Adrenal gland (tissue), 12 donors: Measurements from ENCODE around the gene WDR70. TPM values are rescaled to one million over a fixed set of nuclear protein-coding genes. Genes with fewer than 3 reads are reported as not detected.

Experiments
- DNase-seq, 7 donors: peaks; one replicate each; pipeline ENCODE4 v3.0.0-alpha.2; 2019 to 2020
- H3K27ac ChIP-seq, 5 donors: fragments of 200-600 bp; sonication (generic) in 4 of 5; 1 replicate in 3 of 5; 2 replicates in 2 of 5; pipeline versions ENCODE4 v1.5.1 to v1.8.0; 2016 to 2020; ENCODE audit warnings: mild to moderate bottlenecking in 1 of 5
- H3K27me3 ChIP-seq: fragments of 200-600 bp; 2 replicates; pipeline ENCODE4 v1.8.0; 2021
- H3K36me3 ChIP-seq, 2 donors: fragments of 200-600 bp; replicated peaks in 1 of 2; 1 replicate in 1 of 2; 2 replicates in 1 of 2; pipeline versions ENCODE4 v1.5.1 to v1.8.0; 2018 to 2022
- H3K4me1 ChIP-seq, 2 donors: fragments of 200-600 bp; replicated peaks in 1 of 2; 1 replicate in 1 of 2; 2 replicates in 1 of 2; pipeline versions ENCODE4 v1.5.1 to v1.8.0; 2018 to 2021
- H3K4me3 ChIP-seq, 4 donors: fragments of 200-600 bp; sonication (generic) in 3 of 4; one replicate each; pipeline ENCODE4 v1.5.1; 2016 to 2018
- H3K9me3 ChIP-seq, 3 donors: fragments of 200-600 bp; sonication (generic) in 1 of 3; replicated peaks in 1 of 3; 1 replicate in 2 of 3; 2 replicates in 1 of 3; pipeline versions ENCODE4 v1.5.1 to v1.8.0; 2016 to 2021
- CTCF ChIP-seq, 6 experiments: fragments of 450-650 bp in 4 of 6; fragments of 200-600 bp in 2 of 6; sonication (generic) in 1 of 6; IDR thresholded peaks; 1 replicate in 5 of 6; 2 replicates in 1 of 6; pipeline versions ENCODE4 v1.5.1 to v1.8.0; 2016 to 2021; ENCODE audit warnings: antibody characterized with exemption in 6 of 6, mild to moderate bottlenecking in 2 of 6, moderate library complexity in 1 of 6
- POLR2A ChIP-seq, 2 donors: fragments of 450-650 bp; IDR thresholded peaks; one replicate each; pipeline ENCODE4 v1.6.1; 2017; ENCODE audit warnings: antibody characterized with exemption in 2 of 2, mild to moderate bottlenecking in 2 of 2, moderate library complexity in 1 of 2
- WGBS, 4 donors: extraction: QIAGEN DNeasy Blood & Tissue Kit in 2 of 4; methylation state at CpG; one replicate each; pipeline versions ENCODE4 v1.1.5 to v1.1.7; 2013 to 2017; 5-methylcytosine and 5-hydroxymethylcytosine counted together
- intact Hi-C, 2 donors: fragments of 100-400 bp; cut with DNase I; formaldehyde crosslinking; loops; one replicate each; pipeline versions ENCODE4 v1.14.1 to v1.15.0; 2022 to 2023
- polyA plus RNA-seq, 3 donors: library from polyadenylated mRNA; stranded (reverse); fragments of 200-250 nt in 2 of 3; fragments of 350-450 nt in 1 of 3; fragmentation: Illumina TruSeq in 1 of 3; extraction: RNeasy Lipid Tissue Mini Kit (QIAGEN cat#74804) in 1 of 3; gene quantifications; one replicate each; pipeline ENCODE4 v1.2.3, GENCODE V29; 2013 to 2014
- total RNA-seq, 9 donors: library from RNA; depleted of rRNA in 4 of 9; stranded (reverse); fragments of >200 nt in 4 of 9; fragments of 120-200 nt in 1 of 9; fragmentation: NEBNext Ultra II Directional in 1 of 9; extraction: Animal tissue kit (Norgen Biotek cat#: 25700) in 1 of 9; gene quantifications; one replicate each; pipeline versions ENCODE4 v1.1.0 to v1.2.4, GENCODE V29; 2013 to 2023
- donor health status: healthy with polysubstance abuse.
- donor health status: Bipolar disorder and iron deficiency.
- donor health status: DM: yes; HTN: yes; CAD: no.
- donor health status: DM: no; HTN: no; CAD: no.
- donor health status: DM: no; HTN: no; CAD: no.
- donor health status: DM: yes; HTN: yes; CAD: no.

The WDR70 gene
- total and polyA plus RNA-seq, 12 donors, result 9.2 to 42.6 (median 28.4) TPM

- Histone ChIP-seq H3K4me3 (no peak overlapping the region), H3K36me3 (no peaks in the 10 kb centered on the region), H3K27ac (no peak overlapping the region), H3K9me3 (no peaks in the 10 kb centered on the region), H3K4me1 (peaks cover 0 to 3% of the 10 kb centered on the region in 2 donors), H3K27me3 (no peaks in the 10 kb centered on the region)
- no peak for DNase-seq
- intact Hi-C loops, result no loop called here
- no peak for TF ChIP-seq POLR2A (IDR thresholded peaks at IDR 0.05)
- no peak for TF ChIP-seq CTCF (IDR thresholded peaks at IDR 0.05)
Observed at GRCh38 chr5:37568018-37568753, 189.1 kb downstream of the WDR70 start.

GRCh38 chr5:37568893-37569292 lies 189.8 kb downstream of the WDR70 start:
- no peak overlapping the region for H3K27ac ChIP-seq
- peaks cover 0 to 3% of the 10 kb centered on the region in 2 donors for H3K4me1 ChIP-seq
- no peaks in the 10 kb centered on the region for H3K9me3 ChIP-seq
- no peak overlapping the region for H3K4me3 ChIP-seq
- no peaks in the 10 kb centered on the region for H3K27me3 ChIP-seq
- intact Hi-C loops, result no loop called here
- H3K36me3 ChIP-seq, result no peaks in the 10 kb centered on the region
- TF ChIP-seq CTCF (IDR thresholded peaks at IDR 0.05), result no peak
- TF ChIP-seq POLR2A (IDR thresholded peaks at IDR 0.05), result no peak
- DNase-seq, result no peak

- Histone ChIP-seq H3K27ac (no peak overlapping the region), H3K36me3 (no peaks in the 10 kb centered on the region), H3K27me3 (no peaks in the 10 kb centered on the region), H3K4me1 (peaks cover 0 to 3% of the 10 kb centered on the region in 2 donors), H3K4me3 (no peak overlapping the region), H3K9me3 (no peaks in the 10 kb centered on the region)
- intact Hi-C loops, result no loop called here
- DNase-seq, result no peak
- TF ChIP-seq POLR2A (IDR thresholded peaks at IDR 0.05), result no peak
- TF ChIP-seq CTCF (IDR thresholded peaks at IDR 0.05), result no peak
- WGBS, 4 donors, result 86 to 95% (median 91%) methylated on average over 2 of the region's 2 CpGs
Observed at GRCh38 chr5:37569466-37569865, 190.3 kb downstream of the WDR70 start.

GRCh38 chr5:37570597-37570996 lies 191.5 kb downstream of the WDR70 start:
- Histone ChIP-seq H3K36me3 (no peaks in the 10 kb centered on the region), H3K9me3 (no peaks in the 10 kb centered on the region), H3K4me1 (peaks cover 0 to 3% of the 10 kb centered on the region in 2 donors), H3K4me3 (no peak overlapping the region), H3K27ac (no peak overlapping the region), H3K27me3 (no peaks in the 10 kb centered on the region)
- 84 to 97% (median 88%) methylated on average over 1 of the region's 1 CpG for WGBS, 4 donors
- no peak for DNase-seq
- intact Hi-C loops, result no loop called here
- TF ChIP-seq POLR2A (IDR thresholded peaks at IDR 0.05) (no peak), CTCF (IDR thresholded peaks at IDR 0.05) (no peak)
